ENCODE data around the gene AOC2.
"Not testable (repeated sequence)": the region's sequence is repeated elsewhere in the genome, so short reads cannot be mapped to it uniquely, and the experiment has no call there.

Gene AOC2

GRCh38 chr17:42857389-42857788 is 13.0 kb downstream of the AOC2 start:
- ChIA-PET CTCF (no interaction called here), POLR2A (interaction anchor here (0.8 to 1.1 kb wide), 2 partner anchors 33 to 141 kb away, joined by 3 read pairs; partner anchors contain the start of genes BECN1 and RPL27)
- DNase-seq (ENCODE audit: extremely low spot score): no peak
- TF ChIP-seq BHLHE40 (IDR thresholded peaks at IDR 0.05; ENCODE audit: borderline replicate concordance) (no peak), NFRKB (IDR thresholded peaks at IDR 0.05) (no peak), TARDBP (IDR thresholded peaks at IDR 0.05) (no peak), ELF4 (IDR thresholded peaks at IDR 0.05) (no peak)

- CTCF ChIA-PET: interaction anchor here (1.1 kb wide), 1 partner anchor 22 kb away, joined by 3 read pairs; no protein-coding TSS in a partner anchor
- DNase-seq (ENCODE audit: extremely low spot score): no peak
- POLR2A ChIA-PET: interaction anchor here (1.6 kb wide), 1 partner anchor 132 kb away, joined by 9 read pairs; the partner anchor contains the start of gene RPL27
- no peak for TF ChIP-seq TARDBP (IDR thresholded peaks at IDR 0.05)
- TF ChIP-seq ELF4 (IDR thresholded peaks at IDR 0.05): no peak
- TF ChIP-seq PKNOX1 (IDR thresholded peaks at IDR 0.05): no peak
- TF ChIP-seq FOXM1 (IDR thresholded peaks at IDR 0.05; ENCODE audit: borderline replicate concordance): no peak
- TF ChIP-seq CTBP1 (IDR thresholded peaks at IDR 0.05; ENCODE audit: borderline replicate concordance): no peak
- no peak for TF ChIP-seq SP1 (IDR thresholded peaks at IDR 0.05)
- TF ChIP-seq NFRKB (IDR thresholded peaks at IDR 0.05): no peak
- TF ChIP-seq FOXK2 (IDR thresholded peaks at IDR 0.05): no peak
- TF ChIP-seq L3MBTL2 (conservative IDR thresholded peaks at IDR 0.05): no peak
- TF ChIP-seq SUZ12 (IDR thresholded peaks at IDR 0.05): no peak
- no peak for TF ChIP-seq BHLHE40 (IDR thresholded peaks at IDR 0.05; ENCODE audit: borderline replicate concordance)
- TF ChIP-seq HDGF (IDR thresholded peaks at IDR 0.05; ENCODE audit: borderline replicate concordance): no peak
- TF ChIP-seq ARNT (IDR thresholded peaks at IDR 0.05): no peak
- TF ChIP-seq LEF1 (IDR thresholded peaks at IDR 0.05; ENCODE audit: borderline replicate concordance): no peak
- no peak for TF ChIP-seq FOXA1 (IDR thresholded peaks at IDR 0.05)
- no peak for TF ChIP-seq ZNF384 (IDR thresholded peaks at IDR 0.05)
Measured at GRCh38 chr17:42865638-42866094, 21.3 kb downstream of the AOC2 start.

GRCh38 chr17:42866216-42866615 is 21.8 kb downstream of the AOC2 start:
- TF ChIP-seq TARDBP (IDR thresholded peaks at IDR 0.05): no peak
- TF ChIP-seq PKNOX1 (IDR thresholded peaks at IDR 0.05): no peak
- no peak for TF ChIP-seq SUZ12 (IDR thresholded peaks at IDR 0.05)
- TF ChIP-seq ELF4 (IDR thresholded peaks at IDR 0.05): no peak
- no peak for TF ChIP-seq HDGF (IDR thresholded peaks at IDR 0.05; ENCODE audit: borderline replicate concordance)
- no peak for TF ChIP-seq LEF1 (IDR thresholded peaks at IDR 0.05; ENCODE audit: borderline replicate concordance)
- TF ChIP-seq NFRKB (IDR thresholded peaks at IDR 0.05): no peak
- TF ChIP-seq BHLHE40 (IDR thresholded peaks at IDR 0.05; ENCODE audit: borderline replicate concordance): no peak
- CTCF ChIA-PET: interaction anchor here (1.1 kb wide), 1 partner anchor 23 kb away, joined by 3 read pairs; no protein-coding TSS in a partner anchor
- POLR2A ChIA-PET: interaction anchor here (0.9 kb wide), 1 partner anchor 21 kb away, joined by 3 read pairs; no protein-coding TSS in a partner anchor
- DNase-seq (ENCODE audit: extremely low spot score): no peak

- ChIA-PET CTCF (no interaction called here), POLR2A (interaction anchor here (0.9 kb wide), 1 partner anchor 21 kb away, joined by 3 read pairs; no protein-coding TSS in a partner anchor)
- TF ChIP-seq FOXA1 (IDR thresholded peaks at IDR 0.05): no peak
- TF ChIP-seq ELF4 (IDR thresholded peaks at IDR 0.05): no peak
- TF ChIP-seq L3MBTL2 (conservative IDR thresholded peaks at IDR 0.05): no peak
- no peak for TF ChIP-seq SP1 (IDR thresholded peaks at IDR 0.05)
- no peak for TF ChIP-seq ZNF384 (IDR thresholded peaks at IDR 0.05)
- no peak for TF ChIP-seq LEF1 (IDR thresholded peaks at IDR 0.05; ENCODE audit: borderline replicate concordance)
- TF ChIP-seq ARNT (IDR thresholded peaks at IDR 0.05): no peak
- TF ChIP-seq BHLHE40 (IDR thresholded peaks at IDR 0.05; ENCODE audit: borderline replicate concordance): no peak
- TF ChIP-seq SUZ12 (IDR thresholded peaks at IDR 0.05): no peak
- no peak for TF ChIP-seq FOXM1 (IDR thresholded peaks at IDR 0.05; ENCODE audit: borderline replicate concordance)
- no peak for TF ChIP-seq TARDBP (IDR thresholded peaks at IDR 0.05)
- TF ChIP-seq FOXK2 (IDR thresholded peaks at IDR 0.05): no peak
- no peak for TF ChIP-seq HDGF (IDR thresholded peaks at IDR 0.05; ENCODE audit: borderline replicate concordance)
- TF ChIP-seq PKNOX1 (IDR thresholded peaks at IDR 0.05): no peak
- TF ChIP-seq NFRKB (IDR thresholded peaks at IDR 0.05): no peak
- no peak for TF ChIP-seq CTBP1 (IDR thresholded peaks at IDR 0.05; ENCODE audit: borderline replicate concordance)
- DNase-seq (ENCODE audit: extremely low spot score): no peak
Measured at GRCh38 chr17:42866631-42867575, 22.5 kb downstream of the AOC2 start.

GRCh38 chr17:42867694-42868261 is 23.4 kb downstream of the AOC2 start:
- CTCF ChIA-PET; DNase-seq (ENCODE audit: extremely low spot score); POLR2A ChIA-PET: not testable (repeated sequence)

- DNase-seq (ENCODE audit: extremely low spot score): no peak
- POLR2A ChIA-PET: no interaction called here
- TF ChIP-seq TARDBP (IDR thresholded peaks at IDR 0.05) (no peak), BHLHE40 (IDR thresholded peaks at IDR 0.05; ENCODE audit: borderline replicate concordance) (no peak), ARNT (IDR thresholded peaks at IDR 0.05) (no peak), PKNOX1 (IDR thresholded peaks at IDR 0.05) (no peak), LEF1 (IDR thresholded peaks at IDR 0.05; ENCODE audit: borderline replicate concordance) (no peak), ZNF384 (IDR thresholded peaks at IDR 0.05) (no peak), ELF4 (IDR thresholded peaks at IDR 0.05) (no peak)
- CTCF ChIA-PET: no interaction called here
Measured at GRCh38 chr17:42868338-42868737, 24.0 kb downstream of the AOC2 start.

Data from HEK293T (cell line).